WTC11 (cell line): Measurements from ENCODE around the gene NPTX1. TPM values are rescaled to one million over a fixed set of nuclear protein-coding genes. Genes with fewer than 3 reads are reported as not detected.

Experiments
- ATAC-seq: fragments of 200-7000 bp; cut with Tn5 transposase; 2 replicates; pipeline ENCODE4 v1.10.0; 2021; ENCODE audit warnings: mild to moderate bottlenecking, moderate library complexity
- CTCF ChIA-PET: fragments of 300-600 bp; sonication (Branson Sonifier 250); formaldehyde crosslinking; loops from one replicate; lab custom pipeline; 2021; ENCODE audit warnings: antibody characterized with exemption; lab: Charles Lee
- POLR2A ChIA-PET: fragments of 350-600 bp; sonication (Branson Sonifier 250); formaldehyde crosslinking; loops from one replicate; lab custom pipeline; 2021; ENCODE audit warnings: antibody characterized with exemption; lab: Charles Lee
- DNase-seq: peaks from one replicate; pipeline ENCODE4 v3.0.0; 2021; ENCODE audit warnings: low spot score
- H3K27ac Mint-ChIP-seq: 2 replicates; pipeline ENCODE4 v1.8.0; 2021; ENCODE audit warnings: mixed read lengths
- H3K27me3 Mint-ChIP-seq: 2 replicates; pipeline ENCODE4 v1.8.0; 2021; ENCODE audit warnings: low read depth, mild to moderate bottlenecking, moderate library complexity, mixed read lengths
- H3K36me3 Mint-ChIP-seq: 2 replicates; pipeline ENCODE4 v1.8.0; 2021; ENCODE audit warnings: mixed read lengths
- H3K4me1 Mint-ChIP-seq: 2 replicates; pipeline ENCODE4 v1.8.0; 2022; ENCODE audit warnings: mixed read lengths
- H3K4me3 Mint-ChIP-seq: 2 replicates; pipeline ENCODE4 v1.8.0; 2021; ENCODE audit warnings: mild to moderate bottlenecking, moderate library complexity, mixed read lengths
- H3K9me3 Mint-ChIP-seq: 2 replicates; pipeline ENCODE4 v1.8.0; 2021; ENCODE audit warnings: mixed read lengths
- AFF4 ChIP-seq: sonication (generic); formaldehyde crosslinking; IDR thresholded peaks from 2 replicates; pipeline ENCODE4 v1.8.1; 2023; ENCODE audit warnings: mild to moderate bottlenecking, missing genetic modification reagents, borderline replicate concordance
- ATF1 ChIP-seq: sonication (generic); formaldehyde crosslinking; IDR thresholded peaks from 2 replicates; pipeline ENCODE4 v1.8.1; 2023; ENCODE audit warnings: mild to moderate bottlenecking, moderate library complexity, missing genetic modification reagents
- ATF2 ChIP-seq: sonication (generic); formaldehyde crosslinking; IDR thresholded peaks from 2 replicates; pipeline ENCODE4 v1.8.1; 2022; ENCODE audit warnings: low read depth, missing genetic modification reagents, borderline replicate concordance
- CDX4 ChIP-seq: fragments of 250-450 bp; sonication (Bioruptor Pico); IDR thresholded peaks from 2 replicates; pipeline ENCODE4 v1.9.0; 2021; ENCODE audit warnings: moderate library complexity, mild to moderate bottlenecking, inconsistent platforms, borderline replicate concordance
- CREB1 ChIP-seq: sonication (generic); formaldehyde crosslinking; IDR thresholded peaks from 2 replicates; pipeline ENCODE4 v1.8.0; 2023; ENCODE audit warnings: mild to moderate bottlenecking, missing genetic modification reagents
- E2F4 ChIP-seq: sonication (generic); formaldehyde crosslinking; IDR thresholded peaks from 2 replicates; pipeline ENCODE4 v1.8.1; 2022; ENCODE audit warnings: low read depth, mild to moderate bottlenecking, moderate library complexity, missing genetic modification reagents, borderline replicate concordance
- ELF4 ChIP-seq: sonication (generic); formaldehyde crosslinking; IDR thresholded peaks from 2 replicates; pipeline ENCODE4 v1.8.1; 2022; ENCODE audit warnings: low read depth, mild to moderate bottlenecking, moderate library complexity, missing genetic modification reagents
- GRHL2 ChIP-seq: fragments of 250-450 bp; sonication (Bioruptor Pico); IDR thresholded peaks from 2 replicates; pipeline ENCODE4 v1.8.0; 2022; ENCODE audit warnings: mild to moderate bottlenecking, moderate library complexity; ENCODE audit not compliant: insufficient replicate concordance, severe bottlenecking
- MXD4 ChIP-seq: fragments of 250-450 bp; sonication (Bioruptor Pico); IDR thresholded peaks from 2 replicates; pipeline ENCODE4 v1.8.0; 2021; ENCODE audit warnings: mild to moderate bottlenecking, moderate library complexity, borderline replicate concordance
- MYBL2 ChIP-seq: sonication (generic); formaldehyde crosslinking; IDR thresholded peaks from 2 replicates; pipeline ENCODE4 v1.8.1; 2023; ENCODE audit warnings: mild to moderate bottlenecking, moderate library complexity, missing genetic modification reagents
- NR2C2 ChIP-seq: sonication (generic); formaldehyde crosslinking; IDR thresholded peaks from 2 replicates; pipeline ENCODE4 v1.8.0; 2022; ENCODE audit warnings: mild to moderate bottlenecking, missing genetic modification reagents
- PRDM15 ChIP-seq: sonication (generic); formaldehyde crosslinking; IDR thresholded peaks from 2 replicates; pipeline ENCODE4 v1.8.0; 2022; ENCODE audit warnings: missing genetic modification reagents
- SMAD4 ChIP-seq: sonication (generic); formaldehyde crosslinking; IDR thresholded peaks from 2 replicates; pipeline ENCODE4 v1.8.0; 2022; ENCODE audit warnings: mild to moderate bottlenecking, missing genetic modification reagents
- SP1 ChIP-seq: sonication (generic); formaldehyde crosslinking; conservative IDR thresholded peaks from 2 replicates; pipeline ENCODE4 v1.8.1; 2022; ENCODE audit warnings: missing genetic modification reagents
- USF2 ChIP-seq: sonication (generic); formaldehyde crosslinking; IDR thresholded peaks from 2 replicates; pipeline ENCODE4 v1.8.1; 2023; ENCODE audit warnings: mild to moderate bottlenecking, missing genetic modification reagents, moderate library complexity
- ZNF138 ChIP-seq: sonication (generic); formaldehyde crosslinking; conservative IDR thresholded peaks from 2 replicates; pipeline ENCODE4 v1.8.1; 2022; ENCODE audit warnings: mild to moderate bottlenecking, moderate library complexity, missing genetic modification reagents
- ZNF263 ChIP-seq: sonication (generic); formaldehyde crosslinking; IDR thresholded peaks from 2 replicates; pipeline ENCODE4 v1.8.1; 2022; ENCODE audit warnings: low read depth, mild to moderate bottlenecking, moderate library complexity, missing genetic modification reagents
- ZNF317 ChIP-seq: sonication (generic); formaldehyde crosslinking; IDR thresholded peaks from 2 replicates; pipeline ENCODE4 v1.8.1; 2023; ENCODE audit warnings: low read depth, mild to moderate bottlenecking, moderate library complexity, missing genetic modification reagents, borderline replicate concordance
- ZNF423 ChIP-seq: fragments of 250-450 bp; sonication (Bioruptor Pico); IDR thresholded peaks from 2 replicates; pipeline ENCODE4 v2.1.2; 2022; ENCODE audit warnings: mild to moderate bottlenecking, moderate library complexity
- ZNF512 ChIP-seq: sonication (generic); formaldehyde crosslinking; IDR thresholded peaks from 2 replicates; pipeline ENCODE4 v1.8.1; 2022; ENCODE audit warnings: missing genetic modification reagents, borderline replicate concordance
- total RNA-seq: library from RNA; stranded (reverse); gene quantifications from 3 replicates; pipeline ENCODE4 v1.2.3, GENCODE V29; 2021

NPTX1 gene
- total RNA-seq, 1 experiment from 2014 or later, result 15.1 TPM

DNA sequence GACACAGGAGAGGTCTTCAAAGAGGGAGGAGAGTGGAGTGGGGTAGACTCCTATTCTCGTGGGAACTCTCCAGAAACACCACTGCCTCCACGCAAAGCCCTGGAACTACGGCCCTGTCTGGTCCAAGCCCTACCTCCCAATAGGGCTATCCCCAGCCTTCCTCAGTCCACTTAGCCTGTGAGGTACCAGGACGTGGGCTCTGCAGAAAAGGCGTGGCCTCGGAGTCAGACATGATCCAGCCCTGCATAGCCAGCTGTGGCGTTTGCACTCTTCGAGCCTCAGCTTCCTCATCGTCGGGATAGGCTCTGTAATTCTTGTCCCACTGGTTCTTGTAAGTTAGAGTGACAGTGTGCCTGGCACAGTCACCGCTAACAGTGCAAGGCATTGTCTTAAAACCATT, 47.6 kb downstream of the NPTX1 start:
- DNase-seq (no peak), ATAC-seq (no peak)
- Mint-ChIP-seq H3K27ac (no peak overlapping the region), H3K36me3 (no peaks in the 10 kb centered on the region), H3K4me3 (no peak overlapping the region), H3K27me3 (no peaks in the 10 kb centered on the region; the same call in 1 of the 2 replicates), H3K4me1 (0 out of 2 replicates have a peak, but pooled peaks cover 3% of the 10 kb centered on the region), H3K9me3 (no peaks in the 10 kb centered on the region)
- TF ChIP-seq ZNF317 (CRISPR knock-in tag) (no peak), MXD4 (CRISPR knock-in tag) (no peak), ZNF512 (CRISPR knock-in tag) (no peak), GRHL2 (CRISPR knock-in tag) (no peak), ZNF423 (no peak), E2F4 (CRISPR knock-in tag) (no peak), CREB1 (no peak)
- ChIA-PET POLR2A (no interaction called here), CTCF (interaction anchor here (1.4 kb wide), 1 partner anchor 221 kb away, joined by 4 read pairs; no protein-coding TSS in a partner anchor)

DNA sequence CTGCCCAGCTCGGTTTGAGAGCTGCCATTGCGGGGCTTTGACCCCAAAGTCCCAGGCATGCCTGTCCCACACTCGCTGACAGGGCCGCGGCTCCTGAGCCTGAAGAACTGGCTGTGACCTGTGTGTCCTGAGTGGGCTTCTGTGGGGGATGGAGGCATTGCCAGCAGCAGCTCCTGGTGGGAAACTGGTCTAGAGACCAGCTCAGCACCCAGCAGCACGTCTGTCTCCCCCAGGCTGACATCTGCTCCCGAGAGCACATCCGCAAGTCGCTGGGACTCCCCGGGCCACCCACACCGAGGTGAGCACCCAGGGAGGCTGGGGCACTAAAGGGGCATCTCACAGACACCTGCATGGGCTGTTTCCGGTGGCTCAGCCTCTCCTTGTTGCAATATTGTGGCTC, 48.0 kb downstream of the NPTX1 start:
- Mint-ChIP-seq H3K9me3 (no peaks in the 10 kb centered on the region), H3K4me1 (0 out of 2 replicates have a peak, but pooled peaks cover 3% of the 10 kb centered on the region), H3K27me3 (no peaks in the 10 kb centered on the region; the same call in 1 of the 2 replicates), H3K27ac (no peak overlapping the region), H3K4me3 (no peak overlapping the region), H3K36me3 (no peaks in the 10 kb centered on the region)
- ChIA-PET CTCF (interaction anchor here (1.4 to 2.1 kb wide), 8 partner anchors 27 to 222 kb away, joined by 4 to 34 read pairs (median 12); no protein-coding TSS in a partner anchor), POLR2A (no interaction called here)
- ATAC-seq (no peak), DNase-seq (no peak)
- TF ChIP-seq MYBL2 (no peak), AFF4 (CRISPR knock-in tag) (no peak), ELF4 (CRISPR knock-in tag) (no peak), SP1 (CRISPR knock-in tag) (no peak), NR2C2 (CRISPR knock-in tag) (no peak), ATF2 (CRISPR knock-in tag) (no peak), ZNF263 (no peak), CDX4 (CRISPR knock-in tag) (no peak), SMAD4 (CRISPR knock-in tag) (no peak), MXD4 (CRISPR knock-in tag) (no peak), ZNF423 (no peak), USF2 (CRISPR knock-in tag) (no peak), ZNF138 (CRISPR knock-in tag) (no peak), ATF1 (CRISPR knock-in tag) (no peak), PRDM15 (CRISPR knock-in tag) (no peak)
